Measurements from ENCODE around the gene KLHL13.

Gene KLHL13

GRCh38 chrX:117969782-117970181 lies 146.8 kb downstream of the KLHL13 start:
- ATAC-seq = no peak
- TF ChIP-seq ZNF70 (CRISPR knock-in tag; IDR thresholded peaks at IDR 0.05) (no peak), CSRNP3 (CRISPR knock-in tag; IDR thresholded peaks at IDR 0.05) (no peak)

DNA sequence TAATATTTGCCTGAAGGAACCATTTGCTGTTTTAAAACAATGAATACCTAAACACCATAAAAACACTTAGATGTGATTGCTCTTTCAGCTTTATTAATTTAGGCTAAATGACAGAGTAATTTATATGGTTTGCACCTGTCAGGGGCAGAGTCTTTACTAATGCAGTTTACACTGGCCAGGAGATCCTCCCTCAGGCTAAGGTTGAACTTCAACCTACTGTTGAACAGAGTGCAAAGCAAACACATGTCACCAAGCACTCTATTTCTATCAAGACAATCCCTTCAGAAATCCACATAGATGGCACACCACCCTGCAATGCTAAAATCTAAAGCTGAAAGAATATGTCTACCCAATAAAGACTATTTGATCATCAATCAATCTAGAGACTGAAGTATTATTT lies 147.3 kb downstream of the KLHL13 start:
- no peak for ATAC-seq
- TF ChIP-seq TSHZ2 (CRISPR knock-in tag; IDR thresholded peaks at IDR 0.05) = no peak
- no peak for TF ChIP-seq CSRNP3 (CRISPR knock-in tag; IDR thresholded peaks at IDR 0.05)
- no peak for TF ChIP-seq PPARA (CRISPR knock-in tag; IDR thresholded peaks at IDR 0.05; ENCODE audit: borderline replicate concordance)
- no peak for TF ChIP-seq ARNTL (CRISPR knock-in tag; IDR thresholded peaks at IDR 0.05; ENCODE audit: borderline replicate concordance, low read depth)
- no peak for TF ChIP-seq ZFP30 (CRISPR knock-in tag; IDR thresholded peaks at IDR 0.05)
- TF ChIP-seq ZNF70 (CRISPR knock-in tag; IDR thresholded peaks at IDR 0.05) = no peak
- TF ChIP-seq POU6F1 (CRISPR knock-in tag; IDR thresholded peaks at IDR 0.05; ENCODE audit: borderline replicate concordance, low read depth) = no peak
- TF ChIP-seq RARB (CRISPR knock-in tag; IDR thresholded peaks at IDR 0.05) = no peak
- TF ChIP-seq ESRRG (CRISPR knock-in tag; IDR thresholded peaks at IDR 0.05) = no peak

DNA sequence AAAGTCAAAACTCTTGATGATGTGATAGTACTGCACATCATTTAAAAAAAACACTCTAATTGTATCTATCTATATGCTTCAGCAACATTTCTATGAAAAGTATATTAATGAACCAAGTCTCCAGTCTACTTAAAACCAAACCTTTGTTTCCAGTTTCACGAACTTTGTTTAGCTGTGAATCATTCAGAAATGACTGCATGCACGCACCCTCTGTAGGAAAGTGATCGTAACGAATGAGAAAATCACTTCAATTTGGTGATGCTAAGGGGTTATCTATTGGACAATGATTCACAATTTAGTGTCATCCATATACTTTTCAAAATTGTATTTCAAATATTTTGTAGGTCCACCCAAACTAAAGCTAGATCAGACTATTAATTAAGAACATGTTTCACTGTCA lies 157.6 kb downstream of the KLHL13 start:
- TF ChIP-seq PPARA (CRISPR knock-in tag; IDR thresholded peaks at IDR 0.05; ENCODE audit: borderline replicate concordance) (no peak), ZNF70 (CRISPR knock-in tag; IDR thresholded peaks at IDR 0.05) (no peak), RARB (CRISPR knock-in tag; IDR thresholded peaks at IDR 0.05) (no peak), ZFP3 (CRISPR knock-in tag; IDR thresholded peaks at IDR 0.05) (no peak), ZC3H10 (CRISPR knock-in tag; IDR thresholded peaks at IDR 0.05) (no peak), CSDC2 (CRISPR knock-in tag; IDR thresholded peaks at IDR 0.05) (no peak), OSR1 (CRISPR knock-in tag; IDR thresholded peaks at IDR 0.05) (no peak), CREB5 (CRISPR knock-in tag; IDR thresholded peaks at IDR 0.05; ENCODE audit: low read depth) (no peak), ARNTL (CRISPR knock-in tag; IDR thresholded peaks at IDR 0.05; ENCODE audit: borderline replicate concordance, low read depth) (no peak), TOX (CRISPR knock-in tag; IDR thresholded peaks at IDR 0.05; ENCODE audit: borderline replicate concordance) (no peak), POU6F1 (CRISPR knock-in tag; IDR thresholded peaks at IDR 0.05; ENCODE audit: borderline replicate concordance, low read depth) (no peak)
- TF ChIP-seq, protein P1, sequence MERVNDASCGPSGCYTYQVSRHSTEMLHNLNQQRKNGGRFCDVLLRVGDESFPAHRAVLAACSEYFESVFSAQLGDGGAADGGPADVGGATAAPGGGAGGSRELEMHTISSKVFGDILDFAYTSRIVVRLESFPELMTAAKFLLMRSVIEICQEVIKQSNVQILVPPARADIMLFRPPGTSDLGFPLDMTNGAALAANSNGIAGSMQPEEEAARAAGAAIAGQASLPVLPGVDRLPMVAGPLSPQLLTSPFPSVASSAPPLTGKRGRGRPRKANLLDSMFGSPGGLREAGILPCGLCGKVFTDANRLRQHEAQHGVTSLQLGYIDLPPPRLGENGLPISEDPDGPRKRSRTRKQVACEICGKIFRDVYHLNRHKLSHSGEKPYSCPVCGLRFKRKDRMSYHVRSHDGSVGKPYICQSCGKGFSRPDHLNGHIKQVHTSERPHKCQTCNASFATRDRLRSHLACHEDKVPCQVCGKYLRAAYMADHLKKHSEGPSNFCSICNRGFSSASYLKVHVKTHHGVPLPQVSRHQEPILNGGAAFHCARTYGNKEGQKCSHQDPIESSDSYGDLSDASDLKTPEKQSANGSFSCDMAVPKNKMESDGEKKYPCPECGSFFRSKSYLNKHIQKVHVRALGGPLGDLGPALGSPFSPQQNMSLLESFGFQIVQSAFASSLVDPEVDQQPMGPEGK (CRISPR knock-in tag; IDR thresholded peaks at IDR 0.05; ENCODE audit: borderline replicate concordance) = no peak
- ATAC-seq = no peak
